Kidney glomerular epithelial cell (primary cell): ENCODE data around the gene ZC3H7B.

Experiments
- DNase-seq: peaks from one replicate; lab custom pipeline; 2025; lab: John Stamatoyannopoulos, UW

The ZC3H7B gene

DNA sequence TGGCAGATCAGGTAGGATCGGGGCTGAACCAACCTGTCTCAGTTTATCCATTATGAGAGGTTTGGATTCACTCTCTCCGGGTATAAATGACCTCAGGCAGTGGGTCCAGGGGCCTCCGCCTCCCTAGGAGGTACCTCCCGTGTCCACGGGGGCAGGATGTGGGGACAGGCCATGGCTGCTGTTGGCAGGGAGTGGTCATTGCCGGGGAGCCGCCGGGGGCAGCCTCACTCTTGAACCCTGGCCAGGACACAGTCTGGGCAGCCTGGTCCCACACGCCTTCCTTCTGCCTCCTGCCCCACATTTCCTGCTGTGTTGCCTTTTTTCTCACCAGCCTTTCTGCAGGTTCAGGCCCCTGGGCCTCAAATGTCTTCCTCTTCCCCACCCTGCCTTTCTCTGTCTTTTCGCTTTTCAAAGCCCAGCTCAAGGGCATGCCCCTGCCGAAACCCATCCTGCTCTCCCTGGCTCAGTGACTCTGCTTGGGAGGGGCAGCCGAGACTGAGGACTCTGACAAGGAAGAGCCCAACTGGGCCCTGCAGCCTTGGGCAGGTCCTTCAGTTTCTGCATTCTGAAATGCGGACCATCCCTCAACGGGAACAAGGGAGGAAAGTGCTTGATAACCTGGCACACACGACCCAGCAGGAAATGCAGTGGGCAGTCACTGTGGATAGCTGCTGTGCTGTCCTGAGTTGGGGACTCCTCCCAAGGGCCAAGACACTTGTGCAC, 31.1 kb downstream of the ZC3H7B start:
- no peak for DNase-seq

DNA sequence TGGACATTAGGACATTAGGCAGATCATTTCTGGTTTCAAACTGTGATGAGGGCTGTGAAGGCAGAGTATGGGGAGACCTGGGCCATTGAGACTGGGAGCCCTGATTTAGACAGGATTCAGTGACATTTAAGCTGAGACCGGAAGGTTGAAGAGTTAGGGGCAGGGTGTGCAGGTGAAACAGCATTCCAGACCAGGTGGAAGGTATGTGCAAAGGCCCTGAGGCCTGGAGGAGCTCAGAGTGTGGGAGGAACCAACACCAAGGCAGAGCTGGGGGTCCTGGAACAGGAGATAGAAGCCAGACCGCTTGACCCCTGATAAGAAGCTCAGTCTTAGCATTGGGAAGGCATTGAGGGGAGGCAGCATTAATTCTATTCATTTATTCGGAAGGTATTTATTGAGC, 32.5 kb downstream of the ZC3H7B start:
- no peak for DNase-seq

- no peak for DNase-seq
These were observed 32.9 kb downstream of the ZC3H7B start for GRCh38 chr22:41334215-41334614.

DNA sequence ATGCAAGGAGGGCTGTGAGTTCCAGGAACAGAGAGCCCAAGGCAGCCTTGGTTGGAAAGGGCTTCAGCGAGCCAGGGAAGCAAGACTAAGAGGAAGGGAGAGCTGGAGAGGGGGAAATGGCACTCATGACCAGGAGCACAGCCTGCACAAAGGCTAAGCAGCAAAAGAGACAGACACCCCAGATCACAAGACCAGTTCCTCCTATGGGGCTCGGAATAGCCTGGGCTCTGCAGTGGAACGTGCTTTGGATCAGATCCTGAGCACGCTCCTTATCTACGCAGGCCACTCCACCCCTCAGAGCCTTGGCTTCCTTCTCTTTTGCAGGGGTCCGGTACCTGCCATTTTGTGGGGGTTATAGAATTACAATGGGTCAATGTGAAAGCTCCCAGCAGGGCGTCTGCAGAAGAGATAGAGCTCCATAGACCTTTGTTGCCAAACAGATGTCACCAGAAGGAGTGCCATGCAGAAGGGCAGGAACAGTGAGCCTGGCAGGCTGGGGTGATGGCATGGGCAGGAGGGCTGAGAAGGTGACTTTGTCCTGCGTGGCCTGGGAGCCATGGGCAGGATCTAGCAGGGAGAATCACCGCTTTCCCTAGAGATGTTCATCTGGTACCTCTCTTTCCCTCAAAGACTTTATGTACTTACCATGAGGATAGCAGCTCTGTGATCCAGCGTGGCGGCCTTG, 33.8 kb downstream of the ZC3H7B start:
- DNase-seq = no peak

DNA sequence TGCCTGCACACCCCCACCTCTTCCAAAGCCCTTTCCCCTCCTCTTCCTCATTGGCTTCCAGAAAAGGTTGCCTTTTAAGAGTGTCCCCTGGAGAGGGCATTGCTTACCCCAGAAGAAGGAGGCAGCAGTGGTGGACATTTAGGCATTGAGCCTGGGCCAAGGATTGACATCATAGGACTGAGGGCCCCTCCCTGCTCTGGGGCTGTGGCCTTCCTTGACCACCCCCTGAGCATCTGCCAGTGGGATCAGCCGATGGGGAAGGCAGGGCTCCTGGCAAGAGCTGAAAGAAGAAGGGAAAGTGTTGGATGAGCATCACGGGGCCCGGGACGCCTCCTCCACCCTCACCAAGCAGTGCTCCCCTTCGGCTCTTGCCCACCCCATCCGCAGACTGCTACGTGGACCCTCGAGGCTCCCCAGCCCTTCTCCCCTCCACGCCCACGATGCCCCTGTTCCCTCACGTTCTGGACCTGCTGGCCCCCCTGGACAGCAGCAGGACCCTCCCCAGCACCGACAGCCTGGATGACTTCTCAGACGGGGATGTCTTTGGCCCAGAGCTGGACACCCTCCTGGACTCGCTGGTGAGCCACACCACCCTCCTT, 37.4 kb downstream of the ZC3H7B start:
- no peak for DNase-seq

DNA sequence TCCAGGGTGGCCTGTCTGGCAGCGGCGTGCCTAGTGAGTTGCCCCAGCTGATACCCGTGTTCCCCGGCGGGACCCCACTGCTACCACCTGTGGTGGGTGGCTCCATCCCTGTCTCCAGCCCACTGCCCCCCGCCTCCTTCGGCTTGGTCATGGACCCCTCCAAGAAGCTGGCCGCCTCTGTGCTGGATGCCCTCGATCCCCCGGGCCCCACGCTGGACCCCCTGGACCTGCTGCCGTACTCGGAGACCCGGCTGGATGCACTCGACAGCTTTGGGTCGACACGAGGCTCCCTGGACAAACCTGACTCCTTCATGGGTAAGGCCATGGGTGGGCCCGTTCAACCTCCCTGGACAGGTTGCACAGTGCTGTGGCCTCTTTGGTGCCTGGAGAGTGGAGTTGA, 38.5 kb downstream of the ZC3H7B start:
- no peak for DNase-seq

GRCh38 chr22:41340357-41340756, 39.0 kb downstream of the ZC3H7B start:
- no peak for DNase-seq

DNA sequence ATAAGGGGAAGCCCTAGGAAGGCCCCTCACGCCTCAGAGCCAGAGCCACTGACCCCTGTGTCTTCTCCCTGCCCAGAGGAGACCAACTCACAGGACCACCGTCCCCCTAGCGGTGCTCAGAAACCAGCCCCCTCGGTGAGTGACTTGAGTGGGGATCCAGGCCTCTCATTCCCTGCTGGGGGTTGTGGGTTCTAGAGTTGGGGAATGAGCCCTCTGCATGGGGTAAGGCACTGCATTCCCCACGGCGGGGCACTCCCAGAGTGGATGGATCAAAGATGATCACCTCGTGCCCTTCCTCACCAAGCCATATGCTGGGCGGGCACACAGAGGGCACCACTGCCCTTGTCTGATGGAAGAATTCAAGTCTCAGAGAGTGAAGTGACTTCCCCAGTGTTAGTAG, 39.7 kb downstream of the ZC3H7B start:
- no peak for DNase-seq

GRCh38 chr22:41341990-41342389, 40.7 kb downstream of the ZC3H7B start:
- no peak for DNase-seq

DNA sequence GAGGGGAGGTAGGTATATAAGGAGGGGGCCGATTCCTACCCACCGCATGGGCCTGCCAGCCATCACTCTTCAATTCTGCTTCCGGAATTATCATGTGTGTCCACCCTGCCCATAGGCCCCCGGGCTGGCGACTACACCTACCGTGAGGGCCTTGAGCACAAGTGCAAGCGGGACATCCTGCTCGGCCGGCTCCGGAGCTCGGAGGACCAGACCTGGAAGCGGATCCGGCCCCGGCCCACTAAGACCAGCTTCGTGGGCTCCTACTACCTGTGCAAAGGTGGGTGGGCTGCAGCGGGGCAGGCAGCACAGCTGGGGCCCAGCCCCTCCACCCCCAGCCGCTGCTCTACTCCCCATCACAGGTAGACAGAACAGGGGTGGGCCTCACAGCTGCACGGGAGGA, 42.0 kb downstream of the ZC3H7B start:
- DNase-seq = no peak

DNA sequence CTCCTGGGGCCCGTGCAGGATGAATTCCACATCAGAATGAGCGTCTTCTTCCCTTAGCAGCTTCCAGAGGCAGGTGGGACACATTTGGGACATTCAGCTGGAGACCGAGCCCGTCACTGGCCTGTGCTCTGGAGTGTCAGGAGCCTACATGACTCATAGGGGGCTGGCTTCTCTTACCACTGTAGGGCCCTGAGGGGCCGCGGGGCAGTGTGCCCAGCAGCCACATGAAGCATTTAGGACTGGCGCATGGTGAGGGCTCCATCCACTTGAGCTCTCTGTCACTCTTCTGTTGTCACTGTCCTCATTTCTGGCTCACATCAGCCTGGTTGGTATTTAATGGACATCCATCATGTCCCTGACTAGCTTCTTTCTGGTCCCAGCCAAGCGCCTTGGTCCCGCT, 42.4 kb downstream of the ZC3H7B start:
- no peak for DNase-seq

GRCh38 chr22:41344189-41344788, 43.0 kb downstream of the ZC3H7B start:
- no peak for DNase-seq

GRCh38 chr22:41345807-41346335, 44.5 kb downstream of the ZC3H7B start:
- DNase-seq = no peak

GRCh38 chr22:41347066-41347859, 45.9 kb downstream of the ZC3H7B start:
- no peak for DNase-seq

DNA sequence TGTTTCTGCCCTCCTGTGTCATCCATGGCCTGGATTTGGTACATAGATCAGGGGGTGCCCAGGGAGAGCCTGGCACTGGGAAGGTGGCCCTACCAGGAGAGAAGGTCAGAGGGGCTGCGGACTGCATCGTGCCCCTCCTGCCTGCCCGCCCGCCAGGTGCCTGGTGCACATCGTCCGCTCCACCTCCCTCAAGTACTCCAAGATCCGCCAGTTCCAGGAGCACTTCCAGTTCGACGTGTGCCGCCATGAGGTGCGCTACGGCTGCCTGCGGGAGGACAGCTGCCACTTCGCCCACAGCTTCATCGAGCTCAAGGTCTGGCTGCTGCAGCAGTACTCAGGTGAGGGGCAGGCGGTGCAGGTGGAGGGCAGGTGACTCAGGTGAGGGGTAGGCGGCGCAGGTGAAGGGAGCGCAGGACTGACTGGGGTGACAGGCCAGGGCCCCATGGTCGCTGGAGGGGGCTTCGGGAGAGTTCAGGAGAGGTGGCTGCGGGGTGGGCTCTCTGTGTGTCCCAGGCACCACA, 47.7 kb downstream of the ZC3H7B start:
- DNase-seq = no peak

DNA sequence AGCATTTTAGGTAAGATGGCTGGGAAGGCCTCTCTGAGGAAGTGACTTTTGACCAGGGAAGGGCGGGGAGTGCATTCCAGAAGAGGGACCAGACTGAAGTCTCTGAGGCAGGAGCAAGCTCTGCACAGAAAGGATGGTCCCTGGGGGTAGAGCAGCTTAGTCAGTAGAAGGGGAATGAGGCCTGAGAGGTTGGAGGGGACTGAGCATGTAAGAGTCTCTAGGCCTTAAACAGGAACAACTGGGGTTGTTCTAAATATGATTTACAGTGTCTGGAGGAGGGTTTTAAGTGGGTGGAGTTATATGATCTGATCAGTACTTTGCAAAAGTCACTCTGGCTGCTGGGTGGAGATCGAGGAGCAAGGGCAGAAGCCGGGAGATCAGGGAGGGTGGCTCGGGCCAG, 48.8 kb downstream of the ZC3H7B start:
- no peak for DNase-seq

DNA sequence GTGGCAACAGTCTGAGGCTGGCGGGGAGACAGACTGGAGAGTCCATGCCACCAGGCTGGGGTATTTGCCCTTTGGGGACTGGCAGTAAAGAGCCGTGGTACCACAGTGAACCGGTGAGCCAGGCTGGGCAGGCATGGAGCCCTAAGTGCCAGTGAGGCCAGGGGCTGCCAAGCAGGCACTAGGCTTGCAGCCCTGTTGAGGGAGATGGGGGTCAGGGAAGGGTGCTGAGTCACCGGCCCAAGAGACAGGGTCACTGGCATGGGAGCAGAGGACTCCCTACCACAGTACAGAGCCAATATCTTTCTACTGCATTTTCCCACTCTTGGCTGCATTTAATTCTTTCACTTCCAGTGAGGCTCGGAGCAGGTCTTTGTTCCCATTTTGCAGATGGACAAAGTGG, 49.7 kb downstream of the ZC3H7B start:
- no peak for DNase-seq

DNA sequence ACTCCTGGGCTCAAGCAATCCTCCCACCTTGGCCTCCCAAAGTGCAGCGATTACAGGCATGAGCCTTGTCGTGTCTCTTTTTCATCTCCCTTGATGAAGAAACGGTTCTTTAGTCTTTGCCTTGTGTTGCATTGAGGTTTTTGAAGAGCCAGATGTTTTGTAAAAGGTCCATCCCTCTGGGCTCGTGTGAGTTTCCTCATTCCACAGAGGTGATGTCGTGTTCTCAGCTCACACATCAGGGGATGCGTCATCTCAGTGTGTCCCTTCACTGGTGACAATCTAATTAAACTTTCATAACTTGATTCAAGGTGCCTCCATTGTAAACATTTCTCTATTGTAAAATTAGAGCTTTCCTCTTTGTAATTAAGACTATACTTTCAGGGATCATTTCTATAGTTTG, 50.7 kb downstream of the ZC3H7B start:
- peak; percentile 5 for DNase-seq

DNA sequence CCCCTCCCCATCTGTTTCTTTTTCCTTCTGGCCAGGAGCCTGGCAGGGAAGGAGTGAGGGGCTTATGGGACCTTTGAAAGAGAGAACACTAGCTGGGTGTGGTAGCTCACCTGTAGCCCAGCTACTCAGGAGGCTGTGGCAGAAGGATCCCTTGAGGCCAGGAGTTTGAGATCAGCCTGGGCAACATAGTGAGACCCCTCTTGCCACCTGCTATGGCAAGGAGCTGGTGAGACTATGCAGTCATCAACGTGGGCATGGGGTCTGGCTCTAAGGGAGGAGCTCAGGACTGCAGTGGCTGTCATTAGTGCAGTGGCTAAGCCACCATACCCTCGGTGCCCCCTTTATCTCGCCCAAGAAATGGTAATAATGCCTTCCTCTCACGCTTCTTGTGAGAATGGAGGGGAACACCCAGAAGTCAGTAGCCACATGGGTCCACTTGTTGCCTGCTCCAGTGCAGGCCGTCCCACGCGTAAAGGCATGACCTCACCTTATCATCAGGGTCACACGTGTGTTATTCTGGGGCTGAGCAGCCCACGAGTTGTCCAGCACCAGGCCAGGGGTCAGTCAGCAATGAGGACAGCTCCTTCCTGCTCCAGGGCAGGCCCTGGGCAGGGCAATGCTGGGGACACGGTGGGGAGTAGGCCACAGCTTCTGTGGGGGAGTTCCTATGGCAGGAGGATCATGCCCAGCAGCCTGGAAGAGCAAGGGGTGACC, 52.7 kb downstream of the ZC3H7B start:
- no peak for DNase-seq

DNA sequence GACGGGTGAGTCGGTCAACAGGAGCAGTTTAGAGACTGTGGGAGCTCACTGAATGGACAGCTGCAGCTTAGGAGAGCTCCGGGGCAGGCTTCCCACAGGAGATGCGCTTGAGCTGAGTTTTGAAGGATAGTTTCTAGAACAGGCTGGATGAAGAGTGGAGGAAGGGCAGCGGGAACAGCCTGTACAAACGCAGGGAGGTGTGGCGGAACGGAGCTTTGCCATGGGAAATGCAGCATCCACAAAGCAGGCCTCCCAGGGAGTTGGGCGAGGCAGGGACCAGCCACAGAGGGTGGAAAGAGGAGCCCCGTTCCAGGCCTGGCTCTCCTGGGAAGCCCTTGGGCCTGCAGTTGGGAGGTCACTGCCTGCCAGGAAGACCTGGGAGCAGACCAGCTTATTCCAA, 53.7 kb downstream of the ZC3H7B start:
- no peak for DNase-seq

GRCh38 chr22:41355895-41356294, 54.6 kb downstream of the ZC3H7B start:
- DNase-seq = no peak
